ENCODE data around the gene FBP2. TPM values are rescaled to one million over a fixed set of nuclear protein-coding genes. Genes with fewer than 3 reads are reported as not detected.

Gene FBP2
- total and polyA plus RNA-seq, 2 of the 8 experiments (the other 6 are each of a cell fraction or from before 2014, with no cell fraction given), result not detected

- no peak overlapping the region for H3K27ac ChIP-seq (ENCODE audit: low read depth, low read length)
- H2BK5ac ChIP-seq (ENCODE audit: low read depth, low read length), result no peak overlapping the region
- WGBS, 2 experiments (ENCODE audit: extremely low coverage in 1 of 2, insufficient coverage in 1 of 2, insufficient read length in 1 of 2, insufficient replicate concordance in 2 of 2, low coverage in 1 of 2, low lambda C conversion rate in 2 of 2, missing lambda C conversion rate in 1 of 2), result 86% methylated on average over 1 of the region's 1 CpG; no CpG with 5 or more reads in 1 of the 2 experiments
- H2BK15ac ChIP-seq (ENCODE audit: low read length), result no peak overlapping the region
- no peak for DNase-seq (ENCODE audit: low read depth in 1 of 2, low spot score in 2 of 2)
- H3K9me3 ChIP-seq (ENCODE audit: insufficient read depth in 2 of 2, low read depth in 1 of 2, low read length in 1 of 2), result no peaks in the 10 kb centered on the region
- H3K79me2 ChIP-seq (ENCODE audit: control insufficient read depth in 1 of 2, insufficient read depth in 2 of 2, low read length in 2 of 2), result no peaks in the 10 kb centered on the region; a peak in 1 of 4 replicates
- no peaks in the 10 kb centered on the region for H3K23me2 ChIP-seq (ENCODE audit: low read depth, low read length)
- no peaks in the 10 kb centered on the region for H3K27me3 ChIP-seq (replicated peaks in 1 of 4; ENCODE audit: control insufficient read depth in 3 of 4, extremely low read depth in 1 of 4, insufficient read depth in 3 of 4, low read length in 3 of 4)
- H3K23ac ChIP-seq (ENCODE audit: insufficient read length), result no peak overlapping the region
- H3K4ac ChIP-seq (replicated peaks; ENCODE audit: insufficient read length, low read depth, low read length), result no peak overlapping the region
- no peak overlapping the region for H2BK12ac ChIP-seq (ENCODE audit: low read depth, low read length)
- H3K36me3 ChIP-seq (ENCODE audit: control insufficient read depth in 2 of 4, insufficient read depth in 4 of 4, low read length in 3 of 4), result no peaks in the 10 kb centered on the region
- ChIA-PET CTCF (ENCODE audit: partially characterized antibody) (no interaction called here), POLR2A (ENCODE audit: partially characterized antibody) (no interaction called here)
- H3K4me2 ChIP-seq (ENCODE audit: insufficient read depth in 1 of 2, low read depth in 2 of 2, low read length in 2 of 2), result no peak overlapping the region
- H3K79me1 ChIP-seq (ENCODE audit: low read depth, low read length), result no peaks in the 10 kb centered on the region
- H2AK5ac ChIP-seq (ENCODE audit: low read depth, low read length), result no peak overlapping the region
- H3K4me1 ChIP-seq (replicated peaks in 1 of 4; ENCODE audit: control insufficient read depth in 3 of 4, insufficient read depth in 4 of 4, low read length in 3 of 4), result no peaks in the 10 kb centered on the region
- no peak overlapping the region for H3K56ac ChIP-seq (replicated peaks; ENCODE audit: insufficient read length, low read depth, low read length)
- H3K14ac ChIP-seq (ENCODE audit: insufficient read length), result no peak overlapping the region
- no peak overlapping the region for H2BK120ac ChIP-seq (replicated peaks; ENCODE audit: low read depth, low read length)
- no peak overlapping the region for H3K9ac ChIP-seq (replicated peaks in 1 of 4; ENCODE audit: extremely low read depth in 1 of 4, low read depth in 3 of 4, low read length in 3 of 4)
- H3K4me3 ChIP-seq (ENCODE audit: extremely low read depth in 1 of 4, insufficient read depth in 2 of 4, low read depth in 3 of 4, low read length in 4 of 4), result no peak overlapping the region
- H3K18ac ChIP-seq (ENCODE audit: extremely low read depth, low read length), result no peak overlapping the region
- H4K8ac ChIP-seq (ENCODE audit: extremely low read depth, insufficient read depth, low read length), result no peak overlapping the region
- FAIRE-seq, result no peak
- H2AFZ ChIP-seq (ENCODE audit: low read length), result no peak overlapping the region
- no peak overlapping the region for H4K5ac ChIP-seq (ENCODE audit: insufficient read length, low read depth, low read length)
- no peaks in the 10 kb centered on the region for H4K20me1 ChIP-seq (replicated peaks in 1 of 2; ENCODE audit: control insufficient read depth in 1 of 2, insufficient read depth in 2 of 2, low read length in 2 of 2)
- no peak overlapping the region for H2BK20ac ChIP-seq (ENCODE audit: low read length)
- no peak overlapping the region for H4K91ac ChIP-seq (replicated peaks; ENCODE audit: insufficient read length, low read length)
- TF ChIP-seq CREB1 (IDR thresholded peaks at IDR 0.05) (no peak), CEBPB (IDR thresholded peaks at IDR 0.05; ENCODE audit: low read depth, low read length) (no peak), RNF2 (IDR thresholded peaks at IDR 0.05; ENCODE audit: borderline replicate concordance, low read depth, low read length, missing control alignments, poor library complexity, severe bottlenecking) (no peak), EZH2 (IDR thresholded peaks at IDR 0.05; ENCODE audit: low read depth, low read length, severe bottlenecking) (no peak), USF2 (IDR thresholded peaks at IDR 0.05; ENCODE audit: low read length) (no peak), KDM1A (IDR thresholded peaks at IDR 0.05; ENCODE audit: borderline replicate concordance, low read length) (no peak), ASH2L (IDR thresholded peaks at IDR 0.05; ENCODE audit: low read length) (no peak), MAFK (IDR thresholded peaks at IDR 0.05; ENCODE audit: low read depth, low read length) (no peak), TAF1 (IDR thresholded peaks at IDR 0.05; ENCODE audit: low read depth, low read length) (no peak), TEAD4 (IDR thresholded peaks at IDR 0.05; ENCODE audit: low read depth, low read length) (no peak), KDM4A (IDR thresholded peaks at IDR 0.05; ENCODE audit: low read depth, low read length, severe bottlenecking) (no peak), EGR1 (IDR thresholded peaks at IDR 0.05; ENCODE audit: borderline replicate concordance, low read depth, low read length) (no peak), POU5F1 (IDR thresholded peaks at IDR 0.05; ENCODE audit: low read depth, low read length) (no peak), CBX5 (IDR thresholded peaks at IDR 0.05; ENCODE audit: low read depth, low read length) (no peak)
These were observed 60.5 kb downstream of the FBP2 start for GRCh38 chr9:94533155-94533554.

Data from H1 (cell line).